Gastroesophageal sphincter (tissue), 4 donors: ENCODE results near the gene ZC3H10. TPM values are rescaled to one million over a fixed set of nuclear protein-coding genes. Genes with fewer than 3 reads are reported as not detected.

ENCODE experiments used
- ATAC-seq: fragments of 150-250 bp; one replicate; pipeline ENCODE4 v1.9.1; 2016; ENCODE audit warnings: mild to moderate bottlenecking, moderate library complexity
- H3K27ac ChIP-seq, 4 donors: fragments of 200-600 bp; sonication (generic) in 3 of 4; 1 replicate in 3 of 4; 2 replicates in 1 of 4; pipeline ENCODE4 v1.5.1; 2016 to 2019
- H3K27me3 ChIP-seq: fragments of 200-600 bp; sonication (generic); one replicate; pipeline ENCODE4 v1.5.1; 2019
- H3K36me3 ChIP-seq, 2 donors: fragments of 200-600 bp; sonication (generic); one replicate each; pipeline ENCODE4 v1.5.1; 2019; ENCODE audit warnings: control low read depth in 1 of 2
- H3K4me1 ChIP-seq, 3 donors: fragments of 200-600 bp; sonication (generic); 1 replicate in 2 of 3; 2 replicates in 1 of 3; pipeline ENCODE4 v1.5.1; 2016 to 2019; ENCODE audit warnings: control low read depth in 2 of 3
- H3K4me3 ChIP-seq, 2 donors: fragments of 200-600 bp; sonication (generic); one replicate each; pipeline ENCODE4 v1.5.1; 2019; ENCODE audit warnings: mild to moderate bottlenecking in 1 of 2, moderate library complexity in 1 of 2
- H3K9me3 ChIP-seq, 3 donors: fragments of 200-600 bp; sonication (generic); one replicate each; pipeline ENCODE4 v1.5.1; 2017 to 2019; ENCODE audit warnings: control low read depth in 2 of 3
- CTCF ChIP-seq, 4 experiments: fragments of 200-600 bp in 2 of 4; fragments of 450-650 bp in 2 of 4; sonication (generic) in 1 of 4; IDR thresholded peaks; one replicate each; pipeline ENCODE4 v1.5.1; 2017 to 2019; ENCODE audit warnings: antibody characterized with exemption in 4 of 4, mild to moderate bottlenecking in 2 of 4, moderate library complexity in 2 of 4
- EP300 ChIP-seq: sonication (generic); formaldehyde crosslinking; IDR thresholded peaks from one replicate; pipeline ENCODE4 v1.6.1; 2017; ENCODE audit warnings: antibody characterized with exemption, mild to moderate bottlenecking
- POLR2A ChIP-seq, 2 donors: fragments of 450-650 bp; IDR thresholded peaks; one replicate each; pipeline ENCODE4 v1.6.1; 2017; ENCODE audit warnings: antibody characterized with exemption in 2 of 2, mild to moderate bottlenecking in 2 of 2, moderate library complexity in 1 of 2
- POLR2AphosphoS5 ChIP-seq: sonication (generic); formaldehyde crosslinking; IDR thresholded peaks from one replicate; pipeline ENCODE4 v1.6.1; 2017; ENCODE audit warnings: antibody characterized with exemption
- WGBS, 2 donors: methylation state at CpG; one replicate each; pipeline ENCODE4 v1.1.5; 2018; ENCODE audit warnings: low coverage in 1 of 2; 5-methylcytosine and 5-hydroxymethylcytosine counted together
- total RNA-seq, 4 donors: library from RNA; depleted of rRNA; stranded (reverse); fragments of >200 nt; gene quantifications; one replicate each; pipeline ENCODE4 v1.1.0, GENCODE V29; 2016

Gene ZC3H10
- total RNA-seq, 4 donors from 2014 or later: 5.0 to 7.4 (median 5.8) TPM

GRCh38 chr12:56082382-56082781 is 35.7 kb upstream of the ZC3H10 start:
- Histone ChIP-seq H3K4me3 (peak overlapping the region in 1 of 2 donors; percentile 58), H3K4me1 (peaks cover 0 to 22% (median 6%) of the 10 kb centered on the region in 3 donors), H3K27me3 (peaks cover 22% of the 10 kb centered on the region), H3K9me3 (no peaks in the 10 kb centered on the region), H3K36me3 (no peaks in the 10 kb centered on the region), H3K27ac (peak overlapping the region in 3 of 4 donors; percentile 5 to 52 (median 31))
- WGBS, 2 donors: 50% methylated on average over 1 of the region's 2 CpGs; no CpG with 5 or more reads in 1 of the 2 donors
- no peak for TF ChIP-seq POLR2AphosphoS5
- no peak for TF ChIP-seq CTCF (IDR thresholded peaks at IDR 0.05)
- TF ChIP-seq POLR2A (IDR thresholded peaks at IDR 0.05): no peak
- no peak for TF ChIP-seq EP300
- no peak for ATAC-seq

DNA sequence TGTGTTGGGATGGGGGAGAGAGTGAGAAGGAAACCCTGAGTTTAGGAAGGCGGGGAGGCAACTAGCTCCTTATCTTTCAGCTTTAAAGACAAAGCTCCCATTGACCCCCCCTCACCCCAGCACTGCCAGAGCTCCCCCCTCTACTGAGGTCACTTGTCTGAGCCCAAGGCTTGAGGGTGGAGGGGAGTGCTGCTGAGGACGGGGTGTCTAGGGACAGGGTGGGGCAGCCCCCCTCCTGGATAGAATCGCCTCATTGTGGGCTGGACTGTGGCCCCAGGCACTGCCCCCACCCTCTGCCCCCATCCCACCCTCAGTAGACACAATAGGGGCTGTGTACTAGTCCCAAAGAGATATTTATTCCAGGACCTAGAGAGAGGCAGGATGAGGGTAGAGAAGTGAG is 35.1 kb upstream of the ZC3H10 start:
- peaks cover 0 to 22% (median 6%) of the 10 kb centered on the region in 3 donors for H3K4me1 ChIP-seq
- 20 to 64% methylated on average over 1 of the region's 3 CpGs for WGBS, 2 donors
- no peak for ATAC-seq
- no peak overlapping the region for H3K4me3 ChIP-seq
- no peak for TF ChIP-seq EP300
- H3K27me3 ChIP-seq: peaks cover 22% of the 10 kb centered on the region
- peak overlapping the region in 1 of 4 donors; percentile 52 for H3K27ac ChIP-seq
- H3K9me3 ChIP-seq: no peaks in the 10 kb centered on the region
- H3K36me3 ChIP-seq: no peaks in the 10 kb centered on the region

- 69 to 81% methylated on average over 8 to 11 of the region's 15 CpGs for WGBS, 2 donors
- ATAC-seq: no peak
- peaks cover 0 to 8% (median 4%) of the 10 kb centered on the region in 3 donors for H3K4me1 ChIP-seq
Observed at GRCh38 chr12:56084958-56085543, 33.0 kb upstream of the ZC3H10 start.

DNA sequence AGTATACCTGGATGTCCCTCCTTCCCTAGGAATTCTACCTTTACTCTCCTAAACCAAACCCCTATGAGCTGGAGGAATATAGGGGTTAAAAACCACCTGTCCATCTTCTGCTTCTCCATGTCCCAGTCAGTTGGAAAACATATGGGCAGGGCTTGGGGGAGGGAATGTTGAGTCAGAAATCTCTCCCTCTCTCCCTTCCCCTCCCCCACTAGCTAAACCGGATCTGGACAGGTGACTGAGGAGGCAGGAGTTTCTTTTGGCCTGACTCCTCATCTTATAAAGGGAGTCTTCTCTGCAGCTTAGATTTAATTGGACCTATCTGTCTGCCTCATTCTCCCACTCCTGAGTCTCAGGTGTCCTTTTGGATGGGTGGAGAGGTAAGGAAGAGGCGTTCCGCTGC is 32.0 kb upstream of the ZC3H10 start:
- Histone ChIP-seq H3K36me3 (no peaks in the 10 kb centered on the region), H3K27ac (no peak overlapping the region), H3K4me3 (no peak overlapping the region), H3K4me1 (no peaks in the 10 kb centered on the region), H3K9me3 (no peaks in the 10 kb centered on the region), H3K27me3 (peaks cover 8% of the 10 kb centered on the region)
- no peak for ATAC-seq
- WGBS, 2 donors: 55 to 76% methylated on average over 2 to 3 of the region's 3 CpGs
- TF ChIP-seq EP300 (no peak), POLR2AphosphoS5 (no peak), POLR2A (IDR thresholded peaks at IDR 0.05) (no peak), CTCF (IDR thresholded peaks at IDR 0.05) (no peak)

More at GRCh38 chr12:56084958-56085543, 33.0 kb upstream of the ZC3H10 start:
- no peak overlapping the region for H3K4me3 ChIP-seq
- no peaks in the 10 kb centered on the region for H3K36me3 ChIP-seq
- H3K9me3 ChIP-seq: no peaks in the 10 kb centered on the region
- peaks cover 18% of the 10 kb centered on the region for H3K27me3 ChIP-seq
- TF ChIP-seq EP300 (no peak), CTCF (IDR thresholded peaks at IDR 0.05) (no peak), POLR2AphosphoS5 (no peak), POLR2A (IDR thresholded peaks at IDR 0.05) (no peak)
- H3K27ac ChIP-seq: peak overlapping the region in 1 of 4 donors; percentile 48

- no peak overlapping the region for H3K27ac ChIP-seq
- H3K36me3 ChIP-seq: no peaks in the 10 kb centered on the region
- 90 to 100% methylated on average over 2 of the region's 6 CpGs for WGBS, 2 donors
- peaks cover 2% of the 10 kb centered on the region for H3K27me3 ChIP-seq
- H3K9me3 ChIP-seq: no peaks in the 10 kb centered on the region
- no peak overlapping the region for H3K4me3 ChIP-seq
- H3K4me1 ChIP-seq: no peaks in the 10 kb centered on the region
- TF ChIP-seq EP300: no peak
- TF ChIP-seq CTCF (IDR thresholded peaks at IDR 0.05): no peak
- no peak for TF ChIP-seq POLR2AphosphoS5
- no peak for TF ChIP-seq POLR2A (IDR thresholded peaks at IDR 0.05)
- ATAC-seq: no peak
Observed at GRCh38 chr12:56086608-56087007, 31.5 kb upstream of the ZC3H10 start.
